Measurements from ENCODE around the gene BPIFB1. TPM values are rescaled to one million over a fixed set of nuclear protein-coding genes. Genes with fewer than 3 reads are reported as not detected.

Gene BPIFB1
- total RNA-seq, 1 experiment from 2014 or later: 9.2 TPM

DNA sequence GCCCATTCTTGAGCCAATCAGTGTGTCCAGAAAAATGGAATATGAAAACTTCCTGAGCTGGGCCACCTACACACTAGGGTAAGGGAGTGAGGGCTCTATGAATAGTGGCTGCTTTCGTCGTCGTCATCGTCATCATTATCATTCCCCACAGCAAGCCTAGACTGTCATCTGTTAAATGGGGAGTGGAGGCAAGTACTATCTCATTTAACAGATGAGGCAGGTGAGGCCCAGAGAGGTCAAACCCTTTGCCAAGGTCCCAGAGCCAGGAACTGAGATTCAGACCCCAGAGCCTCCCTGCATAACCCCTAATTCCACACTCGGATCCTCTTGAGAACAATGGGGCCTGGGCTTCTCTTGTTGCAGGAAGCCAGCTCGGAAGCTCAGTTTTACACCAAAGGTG is 20.6 kb downstream of the BPIFB1 start:
- DNase-seq: no peak
- Mint-ChIP-seq H3K36me3 (ENCODE audit: insufficient read depth, unreplicated experiment) (no peaks in the 10 kb centered on the region), H3K27ac (ENCODE audit: unreplicated experiment) (no peak overlapping the region), H3K9me3 (ENCODE audit: low read depth, unreplicated experiment) (no peaks in the 10 kb centered on the region), H3K4me3 (ENCODE audit: low read depth, unreplicated experiment) (no peak overlapping the region), H3K27me3 (ENCODE audit: unreplicated experiment) (peaks cover 37% of the 10 kb centered on the region), H3K4me1 (ENCODE audit: low read depth, unreplicated experiment) (peaks cover 23% of the 10 kb centered on the region)
- TF ChIP-seq, protein P1, sequence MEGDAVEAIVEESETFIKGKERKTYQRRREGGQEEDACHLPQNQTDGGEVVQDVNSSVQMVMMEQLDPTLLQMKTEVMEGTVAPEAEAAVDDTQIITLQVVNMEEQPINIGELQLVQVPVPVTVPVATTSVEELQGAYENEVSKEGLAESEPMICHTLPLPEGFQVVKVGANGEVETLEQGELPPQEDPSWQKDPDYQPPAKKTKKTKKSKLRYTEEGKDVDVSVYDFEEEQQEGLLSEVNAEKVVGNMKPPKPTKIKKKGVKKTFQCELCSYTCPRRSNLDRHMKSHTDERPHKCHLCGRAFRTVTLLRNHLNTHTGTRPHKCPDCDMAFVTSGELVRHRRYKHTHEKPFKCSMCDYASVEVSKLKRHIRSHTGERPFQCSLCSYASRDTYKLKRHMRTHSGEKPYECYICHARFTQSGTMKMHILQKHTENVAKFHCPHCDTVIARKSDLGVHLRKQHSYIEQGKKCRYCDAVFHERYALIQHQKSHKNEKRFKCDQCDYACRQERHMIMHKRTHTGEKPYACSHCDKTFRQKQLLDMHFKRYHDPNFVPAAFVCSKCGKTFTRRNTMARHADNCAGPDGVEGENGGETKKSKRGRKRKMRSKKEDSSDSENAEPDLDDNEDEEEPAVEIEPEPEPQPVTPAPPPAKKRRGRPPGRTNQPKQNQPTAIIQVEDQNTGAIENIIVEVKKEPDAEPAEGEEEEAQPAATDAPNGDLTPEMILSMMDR (IDR thresholded peaks at IDR 0.05; ENCODE audit: unreplicated experiment): no peak
- no TSS peak for BruUV-seq (replicated peaks)
- CTCF ChIA-PET: interaction anchor here (0.5 to 1.1 kb wide), 2 partner anchors 41 to 583 kb away, joined by 3 read pairs; no protein-coding TSS in a partner anchor
- intact Hi-C loops (cut with micrococcal nuclease; ENCODE audit: unreplicated experiment): no loop called here

- Mint-ChIP-seq H3K4me1 (ENCODE audit: low read depth, unreplicated experiment) (peaks cover 21% of the 10 kb centered on the region), H3K9me3 (ENCODE audit: low read depth, unreplicated experiment) (no peaks in the 10 kb centered on the region), H3K36me3 (ENCODE audit: insufficient read depth, unreplicated experiment) (no peaks in the 10 kb centered on the region), H3K27ac (ENCODE audit: unreplicated experiment) (no peak overlapping the region), H3K27me3 (ENCODE audit: unreplicated experiment) (peaks cover 38% of the 10 kb centered on the region), H3K4me3 (ENCODE audit: low read depth, unreplicated experiment) (no peak overlapping the region)
- TF ChIP-seq, protein P1 (IDR thresholded peaks at IDR 0.05; ENCODE audit: unreplicated experiment): no peak
- BruUV-seq (replicated peaks): no TSS peak
- intact Hi-C loops (cut with micrococcal nuclease; ENCODE audit: unreplicated experiment): no loop called here
- DNase-seq: no peak
- CTCF ChIA-PET: interaction anchor here (1.1 kb wide), 1 partner anchor 42 kb away, joined by 3 read pairs; no protein-coding TSS in a partner anchor
Measured at GRCh38 chr20:33304046-33304445, 21.0 kb downstream of the BPIFB1 start.

DNA sequence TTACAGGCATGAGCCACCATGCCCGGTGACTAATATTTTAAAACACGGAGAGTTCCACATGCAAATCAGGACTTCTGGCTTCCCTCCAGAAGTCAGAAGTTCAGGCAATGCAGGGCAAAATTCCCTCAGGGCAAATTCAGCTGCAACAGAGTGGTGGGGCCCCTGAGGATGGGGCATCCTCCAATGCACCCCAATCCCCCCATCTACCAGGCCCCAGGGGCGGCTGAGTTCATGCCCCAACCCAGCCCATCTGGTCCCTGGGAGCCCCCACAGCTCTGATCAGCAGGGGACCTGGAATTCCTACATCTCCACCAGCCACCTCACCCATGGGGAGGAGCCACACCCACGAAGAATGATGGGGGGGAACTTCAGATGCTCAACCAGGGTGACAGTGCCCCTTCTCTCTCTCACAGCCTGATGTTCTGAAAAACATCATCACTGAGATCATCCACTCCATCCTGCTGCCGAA is 22.6 kb downstream of the BPIFB1 start:
- TF ChIP-seq, protein P1 (IDR thresholded peaks at IDR 0.05; ENCODE audit: unreplicated experiment): no peak
- Mint-ChIP-seq H3K4me3 (ENCODE audit: low read depth, unreplicated experiment) (no peak overlapping the region), H3K36me3 (ENCODE audit: insufficient read depth, unreplicated experiment) (no peaks in the 10 kb centered on the region), H3K27me3 (ENCODE audit: unreplicated experiment) (peaks cover 49% of the 10 kb centered on the region), H3K9me3 (ENCODE audit: low read depth, unreplicated experiment) (no peaks in the 10 kb centered on the region), H3K27ac (ENCODE audit: unreplicated experiment) (no peak overlapping the region), H3K4me1 (ENCODE audit: low read depth, unreplicated experiment) (peaks cover 18% of the 10 kb centered on the region)
- DNase-seq: peak; percentile 37
- CTCF ChIA-PET: interaction anchor here (0.7 kb wide), 1 partner anchor 328 kb away, joined by 5 read pairs; no protein-coding TSS in a partner anchor
- intact Hi-C loops (cut with micrococcal nuclease; ENCODE audit: unreplicated experiment): no loop called here
- no TSS peak for BruUV-seq (replicated peaks)

DNA sequence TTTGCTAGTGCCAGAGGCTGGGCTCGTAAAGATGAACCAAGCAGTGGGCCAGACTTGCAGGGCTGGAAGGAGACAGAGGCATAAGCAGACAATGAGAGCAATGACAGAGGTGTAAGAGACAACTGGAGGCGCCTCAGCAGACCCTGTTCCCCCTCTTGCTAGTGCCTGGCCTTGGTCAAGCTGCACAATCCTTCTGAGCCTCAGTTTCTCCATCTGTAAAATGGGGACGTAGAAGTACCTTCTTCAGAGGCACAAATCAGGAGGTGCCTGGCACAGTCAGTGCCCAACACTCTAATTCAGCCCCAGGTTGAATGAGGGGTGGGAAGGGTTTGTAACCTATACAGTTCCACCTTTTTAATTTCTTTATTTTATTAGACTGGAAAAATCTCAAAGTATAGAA is 23.2 kb downstream of the BPIFB1 start:
- Mint-ChIP-seq H3K9me3 (ENCODE audit: low read depth, unreplicated experiment) (no peaks in the 10 kb centered on the region), H3K4me3 (ENCODE audit: low read depth, unreplicated experiment) (no peak overlapping the region), H3K27ac (ENCODE audit: unreplicated experiment) (no peak overlapping the region), H3K36me3 (ENCODE audit: insufficient read depth, unreplicated experiment) (no peaks in the 10 kb centered on the region), H3K4me1 (ENCODE audit: low read depth, unreplicated experiment) (peaks cover 18% of the 10 kb centered on the region), H3K27me3 (ENCODE audit: unreplicated experiment) (peaks cover 49% of the 10 kb centered on the region)
- no TSS peak for BruUV-seq (replicated peaks)
- DNase-seq: no peak
- TF ChIP-seq, protein P1 (IDR thresholded peaks at IDR 0.05; ENCODE audit: unreplicated experiment): no peak
- intact Hi-C loops (cut with micrococcal nuclease; ENCODE audit: unreplicated experiment): no loop called here
- CTCF ChIA-PET: no interaction called here

Data from Calu3 (cell line).